ENCODE measurements around the gene TC2N. TPM values are rescaled to one million over a fixed set of nuclear protein-coding genes. Genes with fewer than 3 reads are reported as not detected.

TC2N gene
- total RNA-seq, 1 donor from 2014 or later = 5.7 TPM

GRCh38 chr14:91731018-91731417 lies 136.3 kb downstream of the TC2N start:
- DNase-seq (ENCODE audit: low spot score in 2 of 2) (no peak), FAIRE-seq (no peak)

DNA sequence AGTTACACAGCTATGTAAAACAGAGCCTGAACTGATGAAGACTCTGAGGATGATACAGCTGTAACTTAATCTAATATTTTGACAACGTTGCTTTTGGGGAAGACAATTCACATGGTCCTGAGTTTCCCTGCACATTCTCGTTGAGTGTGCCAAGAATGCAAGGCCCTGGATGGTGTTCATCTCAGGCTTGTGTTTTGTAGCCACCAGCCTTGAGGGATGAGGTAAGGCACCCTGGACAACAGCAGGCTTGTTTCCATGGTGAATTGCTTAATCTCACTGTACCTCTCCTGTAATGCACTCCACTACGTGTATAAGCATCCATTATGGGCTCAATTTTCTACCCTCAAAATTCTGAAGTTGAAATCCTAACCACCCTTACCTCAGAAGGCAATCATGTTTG lies 137.6 kb downstream of the TC2N start:
- DNase-seq (ENCODE audit: low spot score in 2 of 2) = no peak
- FAIRE-seq = no peak

Other genes starting within 250 kb of the TC2N start
- gene CATSPERB, start 135.4 kb downstream of the TC2N start, total RNA-seq = 4.1 TPM
- gene FBLN5, start 80.2 kb upstream of the TC2N start, total RNA-seq = 1.6 TPM
- gene TRIP11, start 172.5 kb upstream of the TC2N start, total RNA-seq = 37.5 TPM
- 28.1 TPM for gene ATXN3, start 239.0 kb upstream of the TC2N start, total RNA-seq

All from frontal cortex (tissue), 4 donors.